NOMO-1 treated with dmso at 0.1 percent for 144 hours (cell line): ENCODE measurements around the gene AIF1L.

Source experiments
- DNase-seq: peaks from one replicate; lab custom pipeline; 2025; ENCODE audit not compliant: unreplicated experiment; lab: John Stamatoyannopoulos, UW

The AIF1L gene

DNA sequence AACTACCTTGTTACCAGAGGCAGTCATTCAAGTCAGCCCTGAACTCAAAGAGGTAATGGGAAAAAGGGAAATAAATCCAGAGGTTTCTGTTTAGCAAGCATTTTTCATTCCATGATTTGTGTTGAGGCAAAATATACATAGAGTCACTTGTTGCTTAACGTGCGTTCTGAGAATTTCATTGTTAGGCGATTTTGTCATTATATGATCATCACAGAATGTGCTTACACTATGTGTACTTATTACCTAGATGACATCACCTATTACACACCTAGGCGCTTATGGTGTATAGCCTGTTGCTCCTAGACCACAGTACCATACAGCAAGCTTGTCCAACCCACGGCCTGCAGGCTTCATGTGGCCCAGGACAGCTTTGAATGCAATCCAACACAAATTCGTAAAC, 65.3 kb downstream of the AIF1L start:
- no peak for DNase-seq

DNA sequence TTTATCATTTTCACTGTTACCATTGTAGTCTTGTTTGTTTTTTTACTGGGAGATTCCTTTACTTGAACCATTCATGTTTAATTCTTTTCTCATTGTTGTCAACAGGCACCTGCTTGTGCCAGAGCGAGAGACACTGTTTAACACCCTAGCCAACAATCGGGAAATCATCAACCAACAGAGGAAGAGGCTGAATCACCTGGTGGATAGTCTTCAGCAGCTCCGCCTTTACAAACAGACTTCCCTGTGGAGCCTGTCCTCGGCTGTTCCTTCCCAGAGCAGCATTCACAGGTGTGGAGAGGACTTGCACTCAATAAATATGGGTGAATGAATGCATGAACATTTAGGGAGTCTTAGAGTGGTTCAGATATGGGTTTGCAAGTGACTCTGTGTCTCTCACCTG, 66.6 kb downstream of the AIF1L start:
- no peak for DNase-seq

- DNase-seq: no peak
These were observed 69.2 kb downstream of the AIF1L start for GRCh38 chr9:131165523-131165922.

GRCh38 chr9:131167146-131167692, 70.9 kb downstream of the AIF1L start:
- DNase-seq: no peak

DNA sequence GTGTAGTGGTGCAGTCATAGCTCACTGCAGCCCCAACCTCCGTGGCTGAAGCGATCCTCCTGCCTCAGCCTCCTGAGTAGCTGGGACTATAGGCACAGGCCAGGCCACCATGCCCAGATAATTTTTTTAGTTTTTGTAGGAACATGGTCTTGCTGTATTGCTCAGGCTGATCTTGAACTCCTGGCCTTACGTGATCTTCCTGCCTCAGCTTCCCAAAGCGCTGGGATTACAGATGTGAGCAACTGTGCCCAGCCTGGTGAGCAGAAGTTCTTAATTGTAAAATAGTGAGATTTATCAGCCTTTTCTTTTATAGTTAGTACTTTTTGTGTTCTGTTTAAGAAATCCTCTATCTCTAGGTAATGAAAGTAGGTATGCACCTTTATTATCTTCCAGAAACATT, 71.6 kb downstream of the AIF1L start:
- no peak for DNase-seq

- DNase-seq: no peak
These were observed 73.4 kb downstream of the AIF1L start for GRCh38 chr9:131169563-131170240.
